Natural killer cell (primary cell): ENCODE results near the gene LHFPL3. TPM values are rescaled to one million over a fixed set of nuclear protein-coding genes. Genes with fewer than 3 reads are reported as not detected.

Experiments used
- ATAC-seq, 3 donors: fragments of 150-1000 bp in 2 of 3; fragments of 200-7000 bp in 1 of 3; cut with Tn5 transposase; 1 replicate in 1 of 3; 2 replicates in 2 of 3; pipeline ENCODE4 v1.10.0; 2021; ENCODE audit warnings: mild to moderate bottlenecking in 2 of 3, moderate library complexity in 2 of 3
- DNase-seq, 2 donors: peaks; one replicate each; pipeline versions ENCODE4 v3.0.0 to v3.0.0-alpha.2; 2013 to 2021; ENCODE audit warnings: mixed read lengths in 1 of 2
- H3K27ac ChIP-seq: one replicate; pipeline ENCODE4 v1.5.1; 2013; ENCODE audit warnings: mild to moderate bottlenecking, low read length
- H3K27me3 ChIP-seq: one replicate; pipeline ENCODE4 v1.6.1; 2013; ENCODE audit warnings: low read length; ENCODE audit not compliant: control insufficient read depth, insufficient read depth
- H3K36me3 ChIP-seq: one replicate; pipeline ENCODE4 v1.6.1; 2013; ENCODE audit warnings: low read length; ENCODE audit not compliant: control insufficient read depth, insufficient read depth
- H3K4me1 ChIP-seq: one replicate; pipeline ENCODE4 v1.6.1; 2013; ENCODE audit warnings: low read length; ENCODE audit not compliant: control insufficient read depth, insufficient read depth
- H3K4me3 ChIP-seq: one replicate; pipeline ENCODE4 v1.5.1; 2013; ENCODE audit warnings: low read length
- H3K9me3 ChIP-seq: one replicate; pipeline ENCODE4 v1.6.1; 2013; ENCODE audit warnings: low read length; ENCODE audit not compliant: control insufficient read depth, insufficient read depth
- H3K27ac Mint-ChIP-seq, 2 donors: one replicate each; pipeline ENCODE4 v1.8.0; 2022; ENCODE audit warnings: mild to moderate bottlenecking in 2 of 2, mixed read lengths in 2 of 2, moderate library complexity in 1 of 2
- H3K27me3 Mint-ChIP-seq, 2 donors: one replicate each; pipeline ENCODE4 v1.8.0; 2022; ENCODE audit warnings: low read depth in 2 of 2, mixed read lengths in 2 of 2
- H3K36me3 Mint-ChIP-seq: one replicate; pipeline ENCODE4 v1.8.0; 2022; ENCODE audit warnings: mixed read lengths
- H3K4me1 Mint-ChIP-seq, 2 donors: one replicate each; pipeline ENCODE4 v1.8.0; 2022; ENCODE audit warnings: mixed read lengths in 2 of 2
- H3K4me3 Mint-ChIP-seq: one replicate; pipeline ENCODE4 v1.8.0; 2022; ENCODE audit warnings: mild to moderate bottlenecking, moderate library complexity, mixed read lengths
- H3K9me3 Mint-ChIP-seq, 2 donors: one replicate each; pipeline ENCODE4 v1.8.0; 2022; ENCODE audit warnings: mixed read lengths in 2 of 2
- WGBS: methylation state at CpG from one replicate; pipeline ENCODE4 v1.1.7; 2013; ENCODE audit warnings: missing lambda C conversion rate; ENCODE audit not compliant: insufficient coverage; 5-methylcytosine and 5-hydroxymethylcytosine counted together
- intact Hi-C: fragments of 100-400 bp; cut with micrococcal nuclease; formaldehyde crosslinking; loops from one replicate; pipeline ENCODE4 v1.14.2; 2022
- total RNA-seq, 4 donors: library from RNA; stranded (reverse); fragments of 120-200 nt in 1 of 4; gene quantifications; one replicate each; pipeline versions ENCODE4 v1.2.3 to v1.2.4, GENCODE V29; 2013 to 2022
- TF ChIP-seq, protein P1 (sequence below): fragments of 200-600 bp; IDR thresholded peaks from one replicate; pipeline ENCODE4 v1.8.0; 2022; ENCODE audit warnings: antibody characterized with exemption

Gene LHFPL3
- total RNA-seq, 3 donors from 2014 or later (not counting 1 experiment from before 2014, with no cell fraction given): not detected

- Mint-ChIP-seq H3K4me1 (no peaks in the 10 kb centered on the region), H3K27ac (no peak overlapping the region)
Observed at GRCh38 chr7:104903044-104903443, 574.6 kb downstream of the LHFPL3 start.

GRCh38 chr7:104903846-104904245 lies 575.4 kb downstream of the LHFPL3 start:
- no peaks in the 10 kb centered on the region for H3K4me1 Mint-ChIP-seq
- H3K4me3 ChIP-seq: no peak overlapping the region
- H3K4me3 Mint-ChIP-seq: no peak overlapping the region
- TF ChIP-seq, protein P1, sequence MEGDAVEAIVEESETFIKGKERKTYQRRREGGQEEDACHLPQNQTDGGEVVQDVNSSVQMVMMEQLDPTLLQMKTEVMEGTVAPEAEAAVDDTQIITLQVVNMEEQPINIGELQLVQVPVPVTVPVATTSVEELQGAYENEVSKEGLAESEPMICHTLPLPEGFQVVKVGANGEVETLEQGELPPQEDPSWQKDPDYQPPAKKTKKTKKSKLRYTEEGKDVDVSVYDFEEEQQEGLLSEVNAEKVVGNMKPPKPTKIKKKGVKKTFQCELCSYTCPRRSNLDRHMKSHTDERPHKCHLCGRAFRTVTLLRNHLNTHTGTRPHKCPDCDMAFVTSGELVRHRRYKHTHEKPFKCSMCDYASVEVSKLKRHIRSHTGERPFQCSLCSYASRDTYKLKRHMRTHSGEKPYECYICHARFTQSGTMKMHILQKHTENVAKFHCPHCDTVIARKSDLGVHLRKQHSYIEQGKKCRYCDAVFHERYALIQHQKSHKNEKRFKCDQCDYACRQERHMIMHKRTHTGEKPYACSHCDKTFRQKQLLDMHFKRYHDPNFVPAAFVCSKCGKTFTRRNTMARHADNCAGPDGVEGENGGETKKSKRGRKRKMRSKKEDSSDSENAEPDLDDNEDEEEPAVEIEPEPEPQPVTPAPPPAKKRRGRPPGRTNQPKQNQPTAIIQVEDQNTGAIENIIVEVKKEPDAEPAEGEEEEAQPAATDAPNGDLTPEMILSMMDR: no peak
- H3K27ac Mint-ChIP-seq: no peak overlapping the region
- H3K27me3 ChIP-seq: no peaks in the 10 kb centered on the region
- H3K4me1 ChIP-seq: no peaks in the 10 kb centered on the region
- H3K9me3 ChIP-seq: no peaks in the 10 kb centered on the region
- H3K9me3 Mint-ChIP-seq: no peaks in the 10 kb centered on the region
- H3K36me3 Mint-ChIP-seq: no peaks in the 10 kb centered on the region
- ATAC-seq: no peak
- no peak for DNase-seq
- H3K27me3 Mint-ChIP-seq: peaks cover 5 to 10% of the 10 kb centered on the region in 2 donors
- intact Hi-C loops: no loop called here
- no peak overlapping the region for H3K27ac ChIP-seq
- no peaks in the 10 kb centered on the region for H3K36me3 ChIP-seq
- WGBS: 89% methylated on average over 2 of the region's 4 CpGs

More at GRCh38 chr7:104903044-104903443, 574.6 kb downstream of the LHFPL3 start:
- Mint-ChIP-seq H3K36me3 (no peaks in the 10 kb centered on the region), H3K27me3 (peaks cover 0 to 7% of the 10 kb centered on the region in 2 donors), H3K4me3 (no peak overlapping the region), H3K9me3 (no peaks in the 10 kb centered on the region)
- intact Hi-C loops: no loop called here
- TF ChIP-seq, protein P1: no peak
- Histone ChIP-seq H3K36me3 (no peaks in the 10 kb centered on the region), H3K27me3 (no peaks in the 10 kb centered on the region), H3K27ac (no peak overlapping the region), H3K9me3 (no peaks in the 10 kb centered on the region), H3K4me1 (no peaks in the 10 kb centered on the region), H3K4me3 (no peak overlapping the region)
- 91% methylated on average over 2 of the region's 2 CpGs for WGBS
- ATAC-seq (no peak), DNase-seq (no peak)

DNA sequence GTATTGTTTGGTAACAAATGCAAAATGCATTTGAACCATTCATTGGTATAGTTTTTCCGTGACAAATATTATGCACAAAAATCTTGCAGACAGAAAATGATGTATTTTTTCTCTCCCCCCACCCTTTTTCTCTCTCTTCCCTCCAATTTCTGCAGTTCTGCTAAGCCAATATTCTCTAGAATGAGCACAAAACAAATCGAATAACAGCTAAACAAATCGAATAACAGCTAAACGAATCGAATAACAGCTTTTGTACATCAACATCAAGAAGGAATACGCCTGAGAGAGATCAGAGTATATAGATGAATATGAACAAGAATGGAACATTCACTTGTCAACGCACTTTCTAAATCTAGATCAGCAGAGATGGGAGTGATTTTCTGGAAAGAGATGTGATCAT lies 577.6 kb downstream of the LHFPL3 start:
- Mint-ChIP-seq H3K4me3 (no peak overlapping the region), H3K27ac (no peak overlapping the region), H3K9me3 (no peaks in the 10 kb centered on the region), H3K36me3 (no peaks in the 10 kb centered on the region), H3K4me1 (peaks cover 0 to 4% of the 10 kb centered on the region in 2 donors), H3K27me3 (peaks cover 7 to 9% of the 10 kb centered on the region in 2 donors)
- WGBS: 92% methylated on average over 7 of the region's 7 CpGs
- intact Hi-C loops: no loop called here
- TF ChIP-seq, protein P1: no peak
- Histone ChIP-seq H3K4me3 (no peak overlapping the region), H3K9me3 (no peaks in the 10 kb centered on the region), H3K36me3 (no peaks in the 10 kb centered on the region), H3K4me1 (no peaks in the 10 kb centered on the region), H3K27me3 (no peaks in the 10 kb centered on the region), H3K27ac (no peak overlapping the region)
- DNase-seq: no peak
- no peak for ATAC-seq

DNA sequence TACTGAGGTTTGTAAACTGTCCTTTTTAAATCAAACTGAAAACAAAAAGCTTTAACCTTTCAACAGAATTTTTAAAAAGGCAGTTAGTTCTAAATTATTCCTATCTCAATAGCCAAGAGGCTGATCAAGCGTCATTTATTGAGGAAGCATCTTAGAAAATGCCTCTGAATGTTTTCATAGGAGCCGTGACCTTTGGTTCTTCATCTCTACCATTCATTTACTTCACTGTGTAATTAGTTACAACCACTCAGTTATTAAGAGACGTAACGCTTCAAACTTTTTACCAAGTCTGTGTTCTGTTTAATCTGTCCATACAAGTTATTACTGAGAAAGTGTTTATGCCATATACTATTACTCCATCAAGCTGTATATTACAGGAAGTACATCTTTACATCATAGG lies 578.2 kb downstream of the LHFPL3 start:
- Histone ChIP-seq H3K27ac (no peak overlapping the region), H3K4me3 (no peak overlapping the region), H3K9me3 (no peaks in the 10 kb centered on the region), H3K4me1 (no peaks in the 10 kb centered on the region), H3K27me3 (no peaks in the 10 kb centered on the region), H3K36me3 (no peaks in the 10 kb centered on the region)
- Mint-ChIP-seq H3K36me3 (no peaks in the 10 kb centered on the region), H3K4me3 (no peak overlapping the region), H3K27me3 (peaks cover 7 to 9% of the 10 kb centered on the region in 2 donors), H3K9me3 (no peaks in the 10 kb centered on the region), H3K27ac (no peak overlapping the region), H3K4me1 (peaks cover 0 to 4% of the 10 kb centered on the region in 2 donors)
- DNase-seq (no peak), ATAC-seq (no peak)
- 90% methylated on average over 2 of the region's 4 CpGs for WGBS
- intact Hi-C loops: no loop called here
- TF ChIP-seq, protein P1: no peak
